ENCODE measurements around the gene KRTAP10-1.

KRTAP10-1 gene

GRCh38 chr21:44502171-44502958, 37.6 kb downstream of the KRTAP10-1 start:
- H3K27me3 ChIP-seq (replicated peaks; ENCODE audit: control insufficient read depth, insufficient read depth, low read length): no peaks in the 10 kb centered on the region; the same call in 1 of the 2 replicates
- no peak for TF ChIP-seq CTCF (IDR thresholded peaks at IDR 0.05; ENCODE audit: insufficient read depth, low read length, poor library complexity, severe bottlenecking)

GRCh38 chr21:44500111-44500510, 39.9 kb downstream of the KRTAP10-1 start:
- no peak for TF ChIP-seq CTCF (IDR thresholded peaks at IDR 0.05; ENCODE audit: insufficient read depth, low read length, poor library complexity, severe bottlenecking)
- H3K36me3 ChIP-seq (ENCODE audit: control insufficient read depth, insufficient read depth, low read length): no peaks in the 10 kb centered on the region
- DNase-seq (ENCODE audit: extremely low read depth, insufficient read length): no peak
- no peaks in the 10 kb centered on the region; the same call in 1 of the 2 replicates for H3K27me3 ChIP-seq (replicated peaks; ENCODE audit: control insufficient read depth, insufficient read depth, low read length)
- no peak overlapping the region for H3K4me3 ChIP-seq (replicated peaks; ENCODE audit: low read depth, low read length)

More at GRCh38 chr21:44502171-44502958, 37.6 kb downstream of the KRTAP10-1 start:
- H3K36me3 ChIP-seq (ENCODE audit: control insufficient read depth, insufficient read depth, low read length): no peaks in the 10 kb centered on the region
- H3K4me3 ChIP-seq (replicated peaks; ENCODE audit: low read depth, low read length): no peak overlapping the region
- DNase-seq (ENCODE audit: extremely low read depth, insufficient read length): no peak

- Histone ChIP-seq H3K27me3 (replicated peaks; ENCODE audit: control insufficient read depth, insufficient read depth, low read length) (no peaks in the 10 kb centered on the region; the same call in 1 of the 2 replicates), H3K36me3 (ENCODE audit: control insufficient read depth, insufficient read depth, low read length) (no peaks in the 10 kb centered on the region), H3K4me3 (replicated peaks; ENCODE audit: low read depth, low read length) (no peak overlapping the region)
- no peak for TF ChIP-seq CTCF (IDR thresholded peaks at IDR 0.05; ENCODE audit: insufficient read depth, low read length, poor library complexity, severe bottlenecking)
- DNase-seq (ENCODE audit: extremely low read depth, insufficient read length): no peak
These were observed 40.4 kb downstream of the KRTAP10-1 start for GRCh38 chr21:44499631-44500030.

- DNase-seq (ENCODE audit: extremely low read depth, insufficient read length): no peak
- H3K27me3 ChIP-seq (replicated peaks; ENCODE audit: control insufficient read depth, insufficient read depth, low read length): no peaks in the 10 kb centered on the region; the same call in 1 of the 2 replicates
- no peak overlapping the region for H3K4me3 ChIP-seq (replicated peaks; ENCODE audit: low read depth, low read length)
- no peak for TF ChIP-seq CTCF (IDR thresholded peaks at IDR 0.05; ENCODE audit: insufficient read depth, low read length, poor library complexity, severe bottlenecking)
- no peaks in the 10 kb centered on the region for H3K36me3 ChIP-seq (ENCODE audit: control insufficient read depth, insufficient read depth, low read length)
These were observed 40.8 kb downstream of the KRTAP10-1 start for GRCh38 chr21:44499211-44499560.

- no peak for TF ChIP-seq CTCF (IDR thresholded peaks at IDR 0.05; ENCODE audit: insufficient read depth, low read length, poor library complexity, severe bottlenecking)
- no peak for DNase-seq (ENCODE audit: extremely low read depth, insufficient read length)
- no peak overlapping the region for H3K4me3 ChIP-seq (replicated peaks; ENCODE audit: low read depth, low read length)
- no peaks in the 10 kb centered on the region for H3K36me3 ChIP-seq (ENCODE audit: control insufficient read depth, insufficient read depth, low read length)
- no peaks in the 10 kb centered on the region; the same call in 1 of the 2 replicates for H3K27me3 ChIP-seq (replicated peaks; ENCODE audit: control insufficient read depth, insufficient read depth, low read length)
These were observed 41.5 kb downstream of the KRTAP10-1 start for GRCh38 chr21:44498280-44499210.

Measured in GM06990 (cell line).